Stimulated activated CD4-positive, alpha-beta T cell treated with anti-CD3 and anti-CD28 coated beads, Interleukin-1b, Interleukin-23, amount 100 ng/mL, for 1 hour (primary cell): ENCODE results near the gene SYCP2L.
"Not testable (repeated sequence)": the region's sequence is repeated elsewhere in the genome, so short reads cannot be mapped to it uniquely, and the experiment has no call there.

Source experiments
- DNase-seq, 2 donors: peaks; one replicate each; pipeline ENCODE4 v3.0.0-alpha.2; 2020; ENCODE audit warnings: low read depth in 2 of 2

The SYCP2L gene

DNA sequence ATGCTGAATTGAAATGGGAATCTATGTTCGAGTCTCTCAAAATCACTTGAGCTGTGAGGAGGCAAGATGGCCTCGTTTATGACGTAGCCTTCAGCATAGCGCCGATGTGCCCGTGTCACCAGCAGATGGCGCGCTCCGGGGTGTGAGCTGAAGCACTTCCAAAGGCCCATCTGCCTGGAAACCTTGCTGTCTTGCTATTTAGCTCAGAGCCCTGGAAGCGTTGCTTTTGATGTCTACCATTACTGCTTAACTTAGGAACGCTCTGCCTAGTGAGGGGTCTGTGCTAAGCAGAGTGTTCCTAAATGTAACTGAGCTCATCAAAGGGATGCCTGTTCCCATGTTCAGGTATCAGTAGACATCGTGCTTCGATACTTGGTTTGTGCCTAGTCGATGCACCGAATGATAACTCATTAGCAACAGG lies 67.7 kb downstream of the SYCP2L start:
- DNase-seq, result peak in 1 of 2 donors; percentile 51

GRCh38 chr6:10956776-10957175 lies 69.9 kb downstream of the SYCP2L start:
- DNase-seq, result no peak

- DNase-seq, result no peak
These were observed 70.6 kb downstream of the SYCP2L start for GRCh38 chr6:10957414-10957886.

DNA sequence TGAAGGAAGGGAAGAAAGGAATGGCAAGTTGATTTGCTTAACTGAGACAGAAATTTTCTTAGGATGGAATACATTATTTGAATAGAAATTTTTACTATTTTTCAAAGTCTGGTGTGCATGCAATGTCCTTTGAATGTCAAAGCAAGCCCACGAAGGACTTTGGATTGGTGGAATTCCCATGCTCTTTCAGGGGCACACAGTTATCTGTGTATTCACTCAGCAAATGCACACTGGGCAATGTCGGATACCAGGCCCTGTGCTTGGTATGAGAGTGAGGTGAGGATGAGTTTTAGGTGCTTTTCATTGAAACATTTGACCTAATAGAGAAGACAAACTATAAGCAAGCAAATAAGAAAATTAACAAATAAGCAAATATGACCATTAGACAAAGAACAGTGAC lies 73.3 kb downstream of the SYCP2L start:
- DNase-seq, result no peak

GRCh38 chr6:10961837-10962236 lies 75.0 kb downstream of the SYCP2L start:
- no peak for DNase-seq

- no peak for DNase-seq
These were observed 75.8 kb downstream of the SYCP2L start for GRCh38 chr6:10962673-10963072.

DNA sequence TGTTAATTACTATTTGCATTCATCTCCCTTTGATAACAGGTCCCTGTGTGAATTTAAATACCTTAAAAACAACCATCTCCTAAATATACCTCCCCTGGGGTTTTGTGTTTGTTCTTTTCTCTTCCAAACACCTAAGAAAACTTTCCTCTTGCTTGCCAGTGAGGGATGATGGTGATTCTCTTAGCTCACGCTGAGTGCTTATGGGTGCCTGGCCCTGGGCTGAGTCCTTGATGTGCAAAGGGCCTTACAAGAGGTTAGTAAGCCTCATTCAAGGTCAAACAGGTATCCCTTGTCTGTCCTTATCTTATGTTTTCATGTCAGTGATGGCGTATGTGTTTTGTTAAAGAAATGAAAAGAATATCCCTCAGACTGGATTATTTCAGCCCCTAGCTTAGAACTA lies 76.3 kb downstream of the SYCP2L start:
- DNase-seq, result no peak

GRCh38 chr6:10964684-10965083 lies 77.8 kb downstream of the SYCP2L start:
- no peak for DNase-seq

GRCh38 chr6:10968776-10969175 lies 81.9 kb downstream of the SYCP2L start:
- no peak for DNase-seq

DNA sequence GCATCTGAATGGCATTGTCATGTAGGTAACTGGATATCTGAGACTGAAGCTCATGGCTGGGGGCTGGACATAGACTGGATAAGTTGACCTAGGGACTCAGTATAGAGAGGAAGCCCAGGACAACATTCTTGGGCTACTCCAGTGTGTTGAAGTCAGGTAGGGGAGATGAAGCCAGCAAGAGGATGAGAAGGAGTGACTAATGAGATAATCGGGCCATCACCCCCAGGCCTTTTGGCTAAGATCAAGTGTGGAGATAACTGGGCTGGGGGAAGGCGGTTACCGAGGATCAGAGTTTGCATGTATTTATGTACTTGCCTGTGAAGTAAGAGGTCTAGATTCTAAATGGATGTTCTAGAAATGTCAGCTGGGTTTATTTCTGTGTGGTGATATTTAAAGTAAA lies 83.9 kb downstream of the SYCP2L start:
- no peak for DNase-seq

DNA sequence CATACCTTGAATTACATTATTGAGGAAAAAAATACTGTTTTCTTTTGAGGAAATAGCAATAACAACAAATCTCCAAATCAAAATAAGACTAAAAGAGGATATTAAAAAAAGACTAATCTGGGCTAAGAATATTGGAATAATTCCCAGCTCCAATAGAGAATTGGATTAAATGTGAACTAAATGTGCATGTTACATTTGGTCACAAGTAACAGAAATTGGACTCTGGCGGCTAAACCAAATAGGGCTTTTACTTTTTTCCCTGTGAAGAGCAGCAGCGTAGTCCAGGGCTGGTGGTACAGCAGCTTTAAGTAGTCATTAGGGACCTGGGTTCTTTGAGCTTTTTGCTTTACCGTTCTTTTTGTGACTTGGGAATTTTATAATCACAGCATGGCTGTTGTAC lies 85.3 kb downstream of the SYCP2L start:
- DNase-seq, result no peak

DNA sequence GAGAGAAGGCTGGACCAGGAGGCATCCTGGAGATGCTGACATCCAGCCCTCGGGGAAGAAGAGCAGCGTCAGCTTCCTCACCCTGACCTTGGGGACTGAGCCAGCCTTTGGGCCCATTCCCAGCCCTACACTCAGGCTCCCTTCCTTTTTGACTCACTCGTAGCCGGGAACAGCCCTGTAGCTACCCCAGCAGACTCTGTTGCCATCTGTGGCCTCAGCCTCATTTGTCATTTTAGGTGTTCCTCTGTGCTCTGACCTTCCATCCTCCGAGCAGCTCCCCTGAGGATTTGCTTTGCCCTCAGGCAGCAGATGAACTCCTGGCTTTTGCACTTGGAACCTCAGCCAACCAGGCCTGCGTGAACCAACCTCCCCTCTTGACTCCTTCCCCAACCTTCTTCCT lies 89.7 kb downstream of the SYCP2L start:
- no peak for DNase-seq

- DNase-seq, result no peak
These were observed 90.5 kb downstream of the SYCP2L start for GRCh38 chr6:10977231-10977968.

- DNase-seq, result no peak
These were observed 92.8 kb downstream of the SYCP2L start for GRCh38 chr6:10979603-10980002.

DNA sequence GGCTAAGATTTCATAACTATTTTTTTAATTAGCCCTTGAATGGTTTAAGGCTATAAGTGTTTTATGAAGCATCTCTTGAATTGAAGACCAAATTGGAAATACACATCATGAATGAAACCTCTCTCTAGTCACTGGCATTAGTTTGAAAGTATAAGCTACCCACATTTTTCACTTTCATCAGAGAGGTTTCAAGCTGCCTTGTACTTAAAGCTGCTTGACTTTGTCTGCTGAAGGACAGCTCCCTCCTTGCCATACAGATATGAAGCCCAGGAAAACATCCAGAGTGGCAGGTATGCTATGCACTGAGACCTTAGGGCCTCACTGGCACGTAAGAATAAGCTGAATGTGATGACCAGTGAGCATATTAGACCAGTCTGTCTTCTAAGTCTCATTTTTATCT lies 94.6 kb downstream of the SYCP2L start:
- no peak for DNase-seq

DNA sequence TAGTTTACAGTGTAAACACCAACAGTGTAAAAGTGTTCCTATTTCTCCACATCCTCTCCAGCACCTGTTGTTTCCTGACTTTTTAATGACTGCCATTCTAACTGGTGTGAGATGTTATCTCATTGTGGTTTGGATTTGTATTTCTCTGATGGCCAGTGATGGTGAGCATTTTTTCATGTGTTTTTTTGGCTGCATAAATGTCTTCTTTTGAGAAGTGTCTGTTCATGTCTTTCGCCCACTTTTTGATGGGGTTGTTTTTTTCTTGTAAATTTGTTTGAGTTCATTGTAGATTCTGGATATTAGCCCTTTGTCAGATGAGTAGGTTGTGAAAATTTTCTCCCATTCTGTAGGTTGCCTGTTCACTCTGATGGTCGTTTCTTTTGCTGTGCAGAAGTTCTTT lies 98.1 kb downstream of the SYCP2L start:
- not testable (repeated sequence) for DNase-seq

DNA sequence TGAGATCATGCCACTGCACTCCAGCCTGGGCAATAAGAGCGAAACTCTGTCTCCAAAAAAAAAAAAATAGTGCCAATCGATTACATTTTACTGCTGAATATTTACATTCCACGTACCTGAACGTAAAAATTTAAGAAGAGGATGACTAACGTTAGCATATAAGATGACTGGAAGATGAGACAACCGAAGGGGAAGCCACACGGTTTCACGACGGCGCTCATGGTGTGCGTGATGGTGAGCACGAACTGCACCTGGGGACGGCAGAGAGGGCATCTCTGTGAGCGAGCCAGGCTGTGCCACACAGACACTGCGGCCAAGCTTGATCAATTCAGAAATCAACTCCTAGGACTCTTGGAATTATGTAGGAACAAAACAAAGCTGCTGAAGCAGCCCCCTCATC lies 102.7 kb downstream of the SYCP2L start:
- no peak for DNase-seq

- DNase-seq, result no peak
These were observed 104.3 kb downstream of the SYCP2L start for GRCh38 chr6:10991115-10991514.

DNA sequence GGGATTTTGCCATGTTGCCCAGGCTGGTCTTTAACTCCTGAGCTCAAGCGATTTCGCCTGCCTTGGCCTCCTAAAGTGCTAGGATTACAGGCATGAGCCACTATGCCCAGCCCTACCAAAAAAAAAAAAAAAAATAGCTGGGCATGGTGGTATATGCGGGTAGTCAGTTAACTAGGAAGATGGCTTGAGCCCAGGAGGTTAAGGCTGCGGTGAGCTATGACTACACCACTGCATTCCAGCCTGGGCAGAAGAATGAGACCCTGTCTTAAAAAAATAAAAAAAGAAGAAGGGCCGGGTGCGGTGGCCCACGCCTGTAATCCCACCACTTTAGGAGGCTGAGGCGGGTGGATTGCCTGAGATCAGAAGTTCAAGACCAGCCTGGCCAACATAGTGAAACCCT lies 107.0 kb downstream of the SYCP2L start:
- no peak for DNase-seq

DNA sequence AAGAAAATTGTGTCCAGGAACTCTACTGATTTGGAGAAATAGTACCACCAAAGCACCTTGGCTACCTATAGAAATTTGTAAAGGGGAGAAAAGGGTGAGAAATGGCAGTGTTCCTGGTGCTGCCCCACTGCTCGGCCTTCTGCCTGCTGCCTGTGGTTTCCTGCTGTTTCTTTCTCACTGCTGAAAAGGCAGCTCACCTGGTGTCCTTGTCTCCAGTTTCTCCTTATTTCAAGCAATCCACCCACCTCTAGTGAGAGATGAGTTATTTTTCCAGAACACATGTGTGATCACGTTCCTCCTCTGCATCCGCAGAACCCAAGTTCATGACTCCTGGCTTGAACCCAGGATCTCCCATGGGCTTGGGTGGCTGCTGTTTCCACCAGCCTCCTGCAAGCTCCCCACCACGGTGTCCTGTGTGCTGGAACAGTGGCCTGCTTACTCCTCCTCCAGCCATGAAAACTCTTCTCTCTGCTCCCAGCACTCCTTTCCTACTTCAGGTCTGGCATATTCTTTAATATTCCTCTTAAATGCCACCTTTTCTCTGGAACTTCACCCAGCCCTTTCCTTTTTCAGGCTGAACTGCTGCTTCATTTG lies 108.4 kb downstream of the SYCP2L start:
- no peak for DNase-seq

DNA sequence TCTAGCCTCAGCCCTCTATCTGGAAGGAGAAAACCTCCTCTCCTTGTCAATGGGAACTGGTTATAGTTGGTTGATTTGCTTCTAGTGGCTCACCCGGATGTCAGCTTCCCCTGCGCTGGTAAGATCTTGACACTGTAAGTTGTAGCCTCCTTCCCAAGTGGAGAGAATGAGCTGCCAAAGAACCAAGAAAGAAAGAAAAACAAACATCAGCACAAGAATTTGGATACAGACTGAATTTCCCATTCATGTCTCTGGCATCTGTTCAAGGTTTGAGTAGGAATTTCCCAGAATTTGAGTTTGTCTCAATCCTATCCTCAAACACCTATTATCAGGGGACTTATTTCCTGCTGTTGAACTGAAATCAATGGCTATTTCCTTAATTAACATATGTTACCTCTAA lies 113.1 kb downstream of the SYCP2L start:
- DNase-seq, result no peak

DNA sequence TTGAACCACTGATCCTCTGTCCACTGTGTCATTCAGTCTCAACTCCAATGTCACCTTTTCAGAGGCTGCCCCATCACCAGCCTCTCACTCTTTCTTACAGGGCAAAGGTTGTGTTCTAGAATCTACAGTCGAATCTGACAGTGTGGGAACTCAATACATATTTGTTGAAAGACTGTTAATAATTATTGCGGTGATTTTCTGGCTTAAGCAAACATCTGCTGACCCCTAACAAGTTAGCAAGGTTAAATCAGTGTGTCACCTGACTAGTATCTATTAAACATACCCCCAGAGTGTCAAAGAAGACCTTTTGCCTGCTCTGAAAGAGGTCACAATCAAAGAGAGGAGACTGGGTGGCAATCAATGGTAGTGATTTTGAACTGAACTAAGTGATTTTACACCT lies 115.3 kb downstream of the SYCP2L start:
- DNase-seq, result no peak

GRCh38 chr6:11003297-11003696 lies 116.4 kb downstream of the SYCP2L start:
- DNase-seq, result not testable (repeated sequence)

DNA sequence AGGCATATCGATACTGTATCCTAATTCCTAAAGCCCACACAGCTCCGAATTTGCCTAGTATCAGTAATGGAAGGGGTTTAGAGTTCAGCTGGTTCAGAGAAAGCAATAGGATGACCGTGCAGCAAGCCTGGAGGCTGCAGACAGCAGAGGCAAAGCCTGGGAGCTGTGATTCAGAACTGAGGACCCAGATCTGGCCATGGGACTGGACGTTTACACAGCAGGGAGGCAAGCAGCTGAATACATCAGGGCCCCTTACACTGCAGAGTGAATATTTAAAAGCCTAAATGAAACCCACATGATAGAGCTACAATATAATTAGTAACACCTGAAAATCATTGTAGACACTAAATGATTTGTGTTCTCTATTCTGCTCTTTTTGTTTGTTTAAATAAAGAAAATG lies 119.2 kb downstream of the SYCP2L start:
- no peak for DNase-seq
